Neuronal stem cell (in vitro differentiated cells): Measurements from ENCODE around the gene NEUROD2.

Experiments
- DNase-seq: peaks from one replicate; pipeline ENCODE4 v3.0.0-alpha.2; 2013; ENCODE audit warnings: low spot score
- H2AFZ ChIP-seq: one replicate; pipeline ENCODE4 v1.6.1; 2013; ENCODE audit warnings: mild to moderate bottlenecking, low read length, inconsistent platforms
- H2AK5ac ChIP-seq: 2 replicates; pipeline ENCODE4 v1.6.1; 2013; ENCODE audit warnings: low read depth, mild to moderate bottlenecking, inconsistent platforms, low read length, moderate library complexity, mixed read lengths
- H2BK120ac ChIP-seq: 2 replicates; pipeline ENCODE4 v1.6.1; 2013; ENCODE audit warnings: low read depth, mild to moderate bottlenecking, inconsistent platforms, low read length, moderate library complexity, mixed read lengths
- H2BK12ac ChIP-seq: one replicate; pipeline ENCODE4 v1.6.1; 2013; ENCODE audit warnings: low read length, inconsistent platforms
- H2BK15ac ChIP-seq: 2 replicates; pipeline ENCODE4 v1.6.1; 2013; ENCODE audit warnings: mild to moderate bottlenecking, low read length, inconsistent platforms, mixed read lengths
- H2BK5ac ChIP-seq: one replicate; pipeline ENCODE4 v1.6.1; 2013; ENCODE audit warnings: inconsistent platforms, mild to moderate bottlenecking, low read length, moderate library complexity
- H3K14ac ChIP-seq: one replicate; pipeline ENCODE4 v1.6.1; 2013; ENCODE audit warnings: low read length, inconsistent platforms
- H3K18ac ChIP-seq: 2 replicates; pipeline ENCODE4 v1.6.1; 2013; ENCODE audit warnings: low read length, inconsistent platforms
- H3K23ac ChIP-seq: 2 replicates; pipeline ENCODE4 v1.6.1; 2013; ENCODE audit warnings: low read depth, mild to moderate bottlenecking, mixed read lengths, low read length, inconsistent platforms; ENCODE audit not compliant: poor library complexity
- H3K27ac ChIP-seq: replicated peaks from 3 replicates; pipeline ENCODE4 v1.5.1; 2013; ENCODE audit warnings: low read length, inconsistent platforms
- H3K27me3 ChIP-seq, 3 experiments: 2 replicates each; pipeline ENCODE4 v1.6.1; 2013; ENCODE audit warnings: low read length in 3 of 3, mild to moderate bottlenecking in 2 of 3, inconsistent platforms in 1 of 3, low read depth in 1 of 3, mixed read lengths in 1 of 3, moderate library complexity in 1 of 3; ENCODE audit not compliant: control insufficient read depth in 3 of 3, insufficient read depth in 3 of 3
- H3K36me3 ChIP-seq, 2 donors: replicated peaks in 1 of 2; 2 replicates each; pipeline ENCODE4 v1.6.1; 2013; ENCODE audit warnings: low read length in 2 of 2; ENCODE audit not compliant: control insufficient read depth in 2 of 2, insufficient read depth in 2 of 2
- H3K4ac ChIP-seq: 2 replicates; pipeline ENCODE4 v1.6.1; 2013; ENCODE audit warnings: inconsistent platforms, mild to moderate bottlenecking, low read length, moderate library complexity
- H3K4me1 ChIP-seq, 2 donors: 1 replicate in 1 of 2; 2 replicates in 1 of 2; pipeline ENCODE4 v1.6.1; 2013; ENCODE audit warnings: low read length in 2 of 2, low read depth in 1 of 2; ENCODE audit not compliant: control insufficient read depth in 2 of 2, insufficient read depth in 1 of 2
- H3K4me2 ChIP-seq: one replicate; pipeline ENCODE4 v1.6.1; 2013; ENCODE audit warnings: mild to moderate bottlenecking, low read length, inconsistent platforms; ENCODE audit not compliant: insufficient read depth, poor library complexity, severe bottlenecking
- H3K4me3 ChIP-seq, 2 donors: 2 replicates each; pipeline ENCODE4 v1.5.1; 2013; ENCODE audit warnings: low read length in 2 of 2, mild to moderate bottlenecking in 2 of 2, inconsistent platforms in 1 of 2, moderate library complexity in 1 of 2
- H3K79me1 ChIP-seq: one replicate; pipeline ENCODE4 v1.6.1; 2013; ENCODE audit warnings: low read depth, mild to moderate bottlenecking, inconsistent platforms, low read length, moderate library complexity
- H3K9ac ChIP-seq: one replicate; pipeline ENCODE4 v1.6.1; 2013; ENCODE audit warnings: mild to moderate bottlenecking, low read depth, low read length, inconsistent platforms; ENCODE audit not compliant: poor library complexity
- H3K9me3 ChIP-seq, 2 donors: replicated peaks in 1 of 2; 2 replicates each; pipeline versions ENCODE3 to v1.6.1; 2013; ENCODE audit warnings: low read length in 2 of 2, mild to moderate bottlenecking in 2 of 2, inconsistent platforms in 1 of 2, low read depth in 1 of 2, mixed read lengths in 1 of 2, moderate library complexity in 1 of 2; ENCODE audit not compliant: control insufficient read depth in 2 of 2, insufficient read depth in 1 of 2
- H4K8ac ChIP-seq: one replicate; pipeline ENCODE4 v1.6.1; 2013; ENCODE audit warnings: low read depth, mild to moderate bottlenecking, inconsistent platforms, low read length, moderate library complexity
- H4K91ac ChIP-seq: one replicate; pipeline ENCODE4 v1.6.1; 2013; ENCODE audit warnings: low read length, low read depth, mild to moderate bottlenecking, inconsistent platforms; ENCODE audit not compliant: poor library complexity
- WGBS, 2 donors: extraction: QIAGEN DNeasy Blood & Tissue Kit; methylation state at CpG; one replicate each; pipeline ENCODE4 v1.1.7; 2013; ENCODE audit warnings: missing lambda C conversion rate in 2 of 2, mixed read lengths in 1 of 2; ENCODE audit not compliant: insufficient read length in 2 of 2, insufficient replicate concordance in 1 of 2; ENCODE audit errors: extremely low coverage in 2 of 2; 5-methylcytosine and 5-hydroxymethylcytosine counted together

The NEUROD2 gene

GRCh38 chr17:39600997-39601597, 6.6 kb downstream of the NEUROD2 start:
- Histone ChIP-seq H4K8ac (no peak overlapping the region), H3K23ac (peak overlapping the region; percentile 82), H2BK5ac (no peak overlapping the region), H3K14ac (peak overlapping the region; percentile 87), H3K27me3 (peaks cover 88 to 100% (median 100%) of the 10 kb centered on the region in 3 experiments), H3K79me1 (peaks cover 4% of the 10 kb centered on the region), H3K4me3 (no peak overlapping the region), H2BK120ac (no peak overlapping the region), H3K36me3 (no peaks in the 10 kb centered on the region), H2BK15ac (peak overlapping the region; percentile 14), H2AFZ (no peak overlapping the region), H2BK12ac (no peak overlapping the region), H3K9me3 (peaks cover 0 to 3% of the 10 kb centered on the region in 2 donors), H2AK5ac (no peak overlapping the region), H3K4me1 (peaks cover 2 to 4% of the 10 kb centered on the region in 2 donors), H3K4ac (no peak overlapping the region), H3K9ac (no peak overlapping the region), H4K91ac (no peak overlapping the region), H3K4me2 (no peak overlapping the region), H3K27ac (no peak overlapping the region), H3K18ac (no peak overlapping the region)
- WGBS, 2 donors: no CpG with 5 or more reads among the region's 21 CpGs
- DNase-seq: no peak

DNA sequence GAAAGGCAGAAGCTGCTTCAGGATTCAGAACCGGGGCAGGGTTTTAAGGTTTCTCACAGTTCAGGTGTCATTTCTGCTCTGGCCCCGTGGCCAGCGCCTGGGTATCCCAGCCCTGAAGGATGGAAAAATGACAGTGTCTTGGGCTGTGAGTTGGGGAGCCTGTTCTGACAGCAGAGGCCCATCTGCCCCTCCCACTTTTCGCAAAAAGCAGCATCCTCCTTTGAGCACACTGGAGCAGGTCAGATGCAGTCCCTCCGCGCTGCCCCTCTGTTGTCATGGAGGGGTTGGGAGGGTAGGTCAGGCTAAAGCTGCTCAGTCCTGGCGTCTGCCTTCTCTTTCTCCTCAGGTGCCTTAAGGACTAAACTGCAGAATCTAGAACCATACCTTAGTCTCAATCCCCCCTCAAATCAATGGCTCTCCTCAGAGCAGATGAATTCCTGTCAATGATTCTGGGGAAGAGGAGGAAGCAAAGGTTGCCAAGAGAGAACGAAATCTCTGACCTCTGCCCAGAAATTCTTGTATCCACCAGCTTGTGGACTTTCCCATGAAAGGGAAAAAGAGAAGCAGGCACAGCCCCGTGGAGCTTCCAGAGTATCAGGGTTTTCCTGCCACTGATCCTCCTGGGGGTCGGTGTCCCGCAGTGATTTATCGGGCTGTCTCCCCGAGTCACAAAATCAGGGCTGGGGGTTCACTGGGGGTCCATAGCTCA, 7.3 kb downstream of the NEUROD2 start:
- no peaks in the 10 kb centered on the region for H3K36me3 ChIP-seq
- no peak overlapping the region for H2AFZ ChIP-seq
- peaks cover 88 to 100% (median 100%) of the 10 kb centered on the region in 3 experiments for H3K27me3 ChIP-seq
- H3K9me3 ChIP-seq: peaks cover 0 to 2% of the 10 kb centered on the region in 2 donors
- no peak for DNase-seq
- H2BK120ac ChIP-seq: no peak overlapping the region
- no peak overlapping the region for H3K27ac ChIP-seq
- WGBS, 2 donors: no CpG with 5 or more reads among the region's 13 CpGs
- no peak overlapping the region for H2BK5ac ChIP-seq
- H2BK12ac ChIP-seq: no peak overlapping the region
- no peak overlapping the region for H3K9ac ChIP-seq
- no peak overlapping the region for H4K91ac ChIP-seq
- H3K18ac ChIP-seq: no peak overlapping the region
- H3K4ac ChIP-seq: no peak overlapping the region
- no peak overlapping the region for H3K4me3 ChIP-seq
- no peak overlapping the region for H2AK5ac ChIP-seq
- H3K79me1 ChIP-seq: no peaks in the 10 kb centered on the region
- H2BK15ac ChIP-seq: no peak overlapping the region
- H3K14ac ChIP-seq: no peak overlapping the region
- H4K8ac ChIP-seq: no peak overlapping the region
- peak overlapping the region; percentile 82 for H3K23ac ChIP-seq
- H3K4me1 ChIP-seq: no peaks in the 10 kb centered on the region
- no peak overlapping the region for H3K4me2 ChIP-seq

- Histone ChIP-seq H3K4me3 (no peak overlapping the region), H3K4ac (no peak overlapping the region), H3K4me2 (no peak overlapping the region), H2BK120ac (no peak overlapping the region), H2BK5ac (no peak overlapping the region), H2AFZ (no peak overlapping the region), H3K9ac (no peak overlapping the region), H3K14ac (no peak overlapping the region), H3K79me1 (no peaks in the 10 kb centered on the region), H4K91ac (no peak overlapping the region), H3K27me3 (peaks cover 85 to 100% (median 100%) of the 10 kb centered on the region in 3 experiments), H4K8ac (no peak overlapping the region), H3K18ac (no peak overlapping the region), H3K36me3 (no peaks in the 10 kb centered on the region), H3K23ac (peak overlapping the region; percentile 81), H3K9me3 (peaks cover 0 to 2% of the 10 kb centered on the region in 2 donors), H3K4me1 (no peaks in the 10 kb centered on the region), H2BK12ac (no peak overlapping the region), H3K27ac (no peak overlapping the region), H2BK15ac (no peak overlapping the region), H2AK5ac (no peak overlapping the region)
- DNase-seq: no peak
- no CpG with 5 or more reads among the region's 28 CpGs for WGBS, 2 donors
These were observed 8.0 kb downstream of the NEUROD2 start for GRCh38 chr17:39599665-39600231.

GRCh38 chr17:39599004-39599664, 8.6 kb downstream of the NEUROD2 start:
- no CpG with 5 or more reads among the region's 36 CpGs for WGBS, 2 donors
- Histone ChIP-seq H3K18ac (no peak overlapping the region), H2BK12ac (no peak overlapping the region), H3K4me2 (no peak overlapping the region), H2AFZ (no peak overlapping the region), H4K8ac (no peak overlapping the region), H2AK5ac (no peak overlapping the region), H3K4me1 (no peaks in the 10 kb centered on the region), H3K23ac (peak overlapping the region; percentile 49), H3K27me3 (peaks cover 81 to 100% (median 97%) of the 10 kb centered on the region in 3 experiments), H2BK15ac (no peak overlapping the region), H3K4ac (no peak overlapping the region), H3K27ac (no peak overlapping the region), H3K4me3 (no peak overlapping the region), H3K14ac (no peak overlapping the region), H3K9ac (no peak overlapping the region), H2BK5ac (no peak overlapping the region), H2BK120ac (no peak overlapping the region), H4K91ac (no peak overlapping the region), H3K9me3 (peaks cover 0 to 2% of the 10 kb centered on the region in 2 donors), H3K79me1 (no peaks in the 10 kb centered on the region), H3K36me3 (no peaks in the 10 kb centered on the region)
- no peak for DNase-seq
